GM11168 (cell line): ENCODE measurements around the gene MECP2.
"Not testable (repeated sequence)": the region's sequence is repeated elsewhere in the genome, so short reads cannot be mapped to it uniquely, and the experiment has no call there.

Experiments used
- in situ Hi-C: fragments of 300-500 bp; cut with MboI; formaldehyde crosslinking; loops from one replicate; pipeline ENCODE4 v1.12.0; 2022; ENCODE audit warnings: low sequenced_read_pairs; ENCODE audit not compliant: unreplicated experiment

MECP2 gene

GRCh38 chrX:154004315-154004714 is 93.2 kb downstream of the MECP2 start:
- in situ Hi-C loops, result no loop called here

GRCh38 chrX:154002215-154002719 is 95.2 kb downstream of the MECP2 start:
- in situ Hi-C loops, result no loop called here

DNA sequence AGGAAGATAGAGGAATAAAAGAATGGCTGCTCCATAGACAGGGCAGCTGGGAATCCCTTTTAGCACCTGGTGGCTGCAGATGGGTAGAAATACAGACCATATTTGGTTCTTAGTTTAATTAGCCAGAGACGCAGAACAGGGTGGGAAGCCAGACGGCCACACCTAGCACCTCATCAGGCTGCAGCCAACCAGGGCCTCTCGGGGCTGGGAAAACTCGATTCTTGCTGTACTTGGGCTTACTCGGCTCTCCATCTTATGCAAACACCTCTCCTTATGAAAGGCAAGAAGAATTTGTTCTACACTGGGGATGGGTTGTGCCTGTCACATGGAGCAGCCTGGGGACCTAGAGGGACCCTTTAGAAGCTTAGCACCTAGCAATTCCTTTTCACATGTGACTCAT is 97.5 kb downstream of the MECP2 start:
- in situ Hi-C loops, result no loop called here

- in situ Hi-C loops, result no loop called here
Measured at GRCh38 chrX:153999359-154000037, 98.0 kb downstream of the MECP2 start.

DNA sequence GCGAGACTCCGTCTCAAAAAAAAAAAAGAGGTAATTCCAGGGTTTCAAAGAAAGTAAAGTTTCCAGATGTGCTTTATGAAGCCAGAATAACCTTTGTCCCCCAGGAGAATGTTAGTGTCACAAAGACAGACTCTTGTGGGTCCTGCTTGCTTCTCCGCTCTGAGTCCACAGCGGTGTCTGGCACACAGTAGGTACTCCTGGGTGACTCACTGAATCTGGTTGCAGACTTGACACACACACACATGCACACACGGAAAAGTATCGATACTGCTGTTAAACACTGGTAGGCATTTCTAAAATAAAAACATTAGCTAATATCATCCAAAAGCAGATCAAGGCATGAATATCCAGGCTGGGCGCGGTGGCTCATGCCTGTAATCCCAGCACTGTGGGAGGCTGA is 102.0 kb downstream of the MECP2 start:
- in situ Hi-C loops, result no loop called here

DNA sequence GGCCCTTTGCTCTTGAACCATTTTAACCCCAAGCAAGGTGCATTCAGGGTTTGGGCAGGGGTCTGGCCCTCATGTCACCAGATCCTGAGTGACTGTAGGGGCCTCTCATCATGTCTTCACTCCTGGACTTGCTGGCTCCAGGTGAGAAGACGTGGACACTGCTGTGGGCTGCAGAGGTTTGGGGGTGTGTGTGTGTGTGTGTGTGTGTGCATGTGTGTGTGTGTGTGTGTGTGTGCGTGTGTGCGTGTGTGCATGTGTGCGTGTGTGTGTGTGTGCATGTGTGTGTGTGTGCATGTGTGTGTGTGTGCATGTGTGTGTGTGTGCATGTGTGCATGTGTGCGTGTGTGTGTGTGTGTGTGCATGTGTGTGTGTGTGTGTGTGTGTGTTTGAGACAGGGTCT is 103.1 kb downstream of the MECP2 start:
- in situ Hi-C loops, result not testable (repeated sequence)

- in situ Hi-C loops, result no loop called here
Measured at GRCh38 chrX:153993978-153994377, 103.5 kb downstream of the MECP2 start.

- in situ Hi-C loops, result no loop called here
Measured at GRCh38 chrX:153993079-153993478, 104.4 kb downstream of the MECP2 start.

DNA sequence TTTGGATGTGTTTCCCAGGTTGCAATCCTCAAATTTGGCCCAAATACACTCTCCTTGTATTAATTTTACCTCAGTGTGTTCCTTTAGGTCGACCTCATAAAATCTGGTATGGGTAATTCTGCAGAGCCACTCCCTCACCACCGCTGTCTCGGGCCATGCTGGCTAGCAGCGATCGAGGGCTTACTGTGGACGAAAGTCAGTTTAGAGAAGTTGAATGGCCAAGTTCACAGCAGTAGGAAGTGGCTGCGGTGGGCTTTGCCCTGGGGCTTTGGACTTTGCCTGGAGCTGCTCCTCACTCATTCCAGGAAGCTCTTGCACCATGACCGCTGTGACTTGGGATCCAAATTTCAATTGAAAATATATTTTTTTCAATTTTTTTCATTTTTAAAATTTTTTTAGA is 105.3 kb downstream of the MECP2 start:
- in situ Hi-C loops, result no loop called here

DNA sequence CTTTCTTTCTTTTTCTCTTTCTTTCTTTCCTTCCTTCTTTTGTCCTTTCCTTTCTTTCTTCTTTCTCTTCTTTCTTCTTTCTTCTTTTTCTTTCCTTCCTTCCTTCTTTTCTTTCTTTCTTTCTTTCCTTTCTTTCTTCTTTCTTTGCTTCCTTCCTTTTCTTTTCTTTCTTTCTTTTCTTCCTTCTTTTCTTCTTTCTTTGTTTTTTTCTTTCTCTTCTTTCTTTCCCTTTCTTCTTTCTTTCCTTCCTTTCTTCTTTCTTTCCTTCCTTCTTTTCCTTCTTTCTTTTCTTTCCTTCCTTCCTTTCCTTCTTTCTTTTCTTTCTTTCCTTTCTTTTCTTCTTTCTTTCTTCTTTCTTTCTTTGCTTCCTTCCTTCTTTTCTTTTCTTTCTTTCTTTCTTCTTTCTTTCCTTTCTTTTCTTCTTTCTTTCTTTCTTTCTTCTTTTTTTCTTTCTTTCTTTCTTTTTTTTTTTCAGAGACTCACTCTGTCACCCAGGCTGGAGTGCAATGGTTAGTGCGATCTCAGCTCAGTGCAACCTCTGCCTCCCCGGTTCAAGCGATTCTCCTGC is 106.4 kb downstream of the MECP2 start:
- in situ Hi-C loops, result no loop called here

GRCh38 chrX:153989973-153990655 is 107.4 kb downstream of the MECP2 start:
- in situ Hi-C loops, result no loop called here

- in situ Hi-C loops, result no loop called here
Measured at GRCh38 chrX:153988493-153988892, 109.0 kb downstream of the MECP2 start.

- in situ Hi-C loops, result no loop called here
Measured at GRCh38 chrX:153984351-153985178, 113.0 kb downstream of the MECP2 start.

GRCh38 chrX:153983321-153983801 is 114.2 kb downstream of the MECP2 start:
- in situ Hi-C loops, result no loop called here

- in situ Hi-C loops, result no loop called here
Measured at GRCh38 chrX:153981771-153982533, 115.6 kb downstream of the MECP2 start.

DNA sequence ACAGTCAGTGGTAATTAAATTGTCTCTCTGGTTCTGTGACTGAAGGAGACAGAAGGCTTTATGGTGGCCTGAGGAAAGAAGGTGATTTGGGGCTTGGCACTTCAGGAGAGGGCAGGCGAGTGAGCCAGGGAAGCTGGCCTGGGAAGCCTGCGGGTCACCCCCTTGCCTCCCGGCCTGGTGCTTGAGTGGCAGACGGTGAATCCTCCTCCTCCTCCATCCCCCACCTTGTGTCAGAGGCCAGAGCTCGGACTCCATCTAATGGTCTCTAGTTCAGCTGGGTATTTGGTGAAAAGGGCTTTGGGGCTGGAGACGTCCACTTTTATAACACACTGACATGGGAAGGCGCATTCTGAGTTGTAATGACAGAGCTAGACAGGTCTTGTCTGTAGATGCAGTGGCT is 116.3 kb downstream of the MECP2 start:
- in situ Hi-C loops, result no loop called here

DNA sequence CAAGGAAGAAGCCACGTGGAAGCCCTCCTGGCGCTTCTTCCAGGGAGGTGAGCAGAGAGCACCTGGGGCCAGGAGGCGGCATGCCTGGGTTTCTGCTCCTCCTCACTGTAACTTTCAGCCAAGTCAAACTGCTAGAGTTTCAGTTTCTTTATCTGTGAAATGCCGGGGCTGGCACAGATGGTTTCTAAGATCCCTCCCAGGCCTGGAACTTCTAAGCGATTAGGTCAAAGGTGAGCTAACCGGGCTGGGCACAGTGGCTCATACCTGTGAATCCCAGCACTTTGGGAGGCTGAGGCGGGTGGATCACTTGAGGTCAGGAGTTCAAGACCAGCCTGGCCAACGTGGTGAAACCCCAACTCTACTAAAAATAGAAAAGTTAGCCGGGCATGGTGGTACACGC is 117.1 kb downstream of the MECP2 start:
- in situ Hi-C loops, result not testable (repeated sequence)

DNA sequence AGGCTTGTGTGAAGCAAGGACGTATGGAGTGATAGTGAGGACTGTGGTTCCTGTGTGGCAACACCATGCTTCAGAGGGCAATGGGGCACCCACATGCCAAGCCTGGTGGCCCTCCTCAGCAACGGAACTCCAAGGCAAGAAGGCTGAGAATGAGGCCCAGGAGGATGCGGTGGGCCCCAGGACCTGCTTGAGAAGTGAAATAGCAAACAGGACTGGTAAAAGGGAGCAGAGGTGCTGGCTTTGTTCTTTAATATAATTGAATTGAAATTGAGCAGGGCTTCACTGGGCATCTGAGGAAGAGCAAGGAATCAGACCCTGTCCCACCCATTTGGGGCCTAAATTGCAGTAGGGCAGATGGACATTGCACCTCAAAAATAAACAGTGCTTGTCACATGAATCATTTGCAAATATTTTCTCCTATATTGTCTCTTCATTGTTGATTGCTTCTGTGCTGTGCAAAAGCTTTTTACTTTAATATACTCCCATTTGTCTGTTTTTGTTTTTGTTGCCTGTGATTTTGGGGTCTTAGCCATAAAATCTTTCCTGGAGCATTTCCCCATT is 122.7 kb downstream of the MECP2 start:
- in situ Hi-C loops, result no loop called here

- in situ Hi-C loops, result no loop called here
Measured at GRCh38 chrX:153974003-153974725, 123.4 kb downstream of the MECP2 start.
